Effector memory CD4-positive, alpha-beta T cell (primary cell): ENCODE data around the gene COPS6.
A peak's percentile ranks its signal among the peaks of the same experiment; 100 is the strongest.

ENCODE experiments used
- DNase-seq, 3 donors: peaks; one replicate each; pipeline ENCODE4 v3.0.0-alpha.2; 2020
- H3K27ac ChIP-seq: 2 replicates; pipeline ENCODE4 v1.7.0; 2013; ENCODE audit warnings: mild to moderate bottlenecking, low read length, moderate library complexity; ENCODE audit not compliant: insufficient read depth, poor library complexity, severe bottlenecking
- H3K27me3 ChIP-seq: replicated peaks from 2 replicates; pipeline ENCODE4 v1.7.0; 2013; ENCODE audit warnings: mild to moderate bottlenecking, low read length; ENCODE audit not compliant: insufficient read depth, control insufficient read depth, poor library complexity, severe bottlenecking
- H3K36me3 ChIP-seq: 2 replicates; pipeline ENCODE4 v1.7.0; 2013; ENCODE audit warnings: mild to moderate bottlenecking, low read length, moderate library complexity; ENCODE audit not compliant: control insufficient read depth, insufficient read depth
- H3K4me1 ChIP-seq: 2 replicates; pipeline ENCODE4 v1.7.0; 2013; ENCODE audit warnings: low read length, mild to moderate bottlenecking; ENCODE audit not compliant: control insufficient read depth, insufficient read depth, poor library complexity, severe bottlenecking
- H3K4me3 ChIP-seq: 2 replicates; pipeline ENCODE4 v1.7.0; 2013; ENCODE audit warnings: low read length, low read depth, mild to moderate bottlenecking; ENCODE audit not compliant: insufficient read depth, poor library complexity, severe bottlenecking
- H3K9me3 ChIP-seq: 2 replicates; pipeline ENCODE4 v1.7.0; 2013; ENCODE audit warnings: mild to moderate bottlenecking, low read length, moderate library complexity; ENCODE audit not compliant: control insufficient read depth
- total RNA-seq, 3 donors: gene quantifications; one replicate each; lab custom pipeline; 2026; lab: John Stamatoyannopoulos, UW

Gene COPS6
- total RNA-seq: 26.2 to 35.6 (median 34.9) reads per million in 3 donors

DNA sequence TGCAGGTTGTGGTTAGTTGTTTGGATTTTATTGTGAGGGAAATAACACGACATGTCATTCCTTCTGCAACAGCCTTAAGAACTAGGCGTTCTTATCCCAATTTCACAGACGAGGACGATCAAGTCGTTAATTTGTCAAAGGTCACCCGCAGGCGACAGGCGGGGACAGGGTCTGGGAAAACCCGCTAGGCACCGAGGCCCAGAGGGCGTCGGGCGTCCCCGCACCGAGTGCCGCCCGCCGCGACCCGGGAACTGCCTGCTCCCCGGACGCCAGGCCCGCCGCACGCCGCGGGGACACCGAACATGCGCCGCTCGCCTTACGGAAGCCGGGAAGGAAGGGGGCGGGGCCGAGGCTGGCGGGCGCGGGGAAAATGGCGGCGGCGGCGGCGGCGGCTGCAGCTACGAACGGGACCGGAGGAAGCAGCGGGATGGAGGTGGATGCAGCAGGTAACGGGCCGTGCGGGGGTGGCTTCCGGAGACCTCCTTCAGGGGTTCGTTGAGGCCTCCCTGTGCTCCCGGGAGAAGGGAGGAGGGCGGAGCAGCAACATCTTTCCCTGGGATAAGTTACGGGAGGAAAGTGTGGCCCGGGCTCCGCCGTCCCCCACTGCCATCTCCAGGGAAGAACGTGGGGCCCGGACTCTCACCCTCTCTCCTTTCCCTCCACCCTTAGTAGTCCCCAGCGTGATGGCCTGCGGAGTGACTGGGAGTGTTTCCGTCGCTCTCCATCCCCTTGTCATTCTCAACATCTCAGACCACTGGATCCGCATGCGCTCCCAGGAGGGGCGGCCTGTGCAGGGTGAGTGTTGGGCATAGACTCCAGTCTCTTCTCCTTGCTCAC is at the start of gene COPS6:
TSS of gene COPS6 (plus strand) at position 349 of the 837 bp plus-strand sequence. CDS start at position 371, 22 bp downstream.
- Histone ChIP-seq H3K4me3 (peak within 1 kb of the TSS; percentile 71), H3K36me3 (peaks cover 36% of the 10 kb centered on the region), H3K9me3 (no peaks in the 10 kb centered on the region), H3K4me1 (peaks cover 6% of the 10 kb centered on the region), H3K27me3 (no peaks in the 10 kb centered on the region), H3K27ac (peak within 1 kb of the TSS; percentile 78)
- DNase-seq: peak; percentile 75 to 81 (median 78)

DNA sequence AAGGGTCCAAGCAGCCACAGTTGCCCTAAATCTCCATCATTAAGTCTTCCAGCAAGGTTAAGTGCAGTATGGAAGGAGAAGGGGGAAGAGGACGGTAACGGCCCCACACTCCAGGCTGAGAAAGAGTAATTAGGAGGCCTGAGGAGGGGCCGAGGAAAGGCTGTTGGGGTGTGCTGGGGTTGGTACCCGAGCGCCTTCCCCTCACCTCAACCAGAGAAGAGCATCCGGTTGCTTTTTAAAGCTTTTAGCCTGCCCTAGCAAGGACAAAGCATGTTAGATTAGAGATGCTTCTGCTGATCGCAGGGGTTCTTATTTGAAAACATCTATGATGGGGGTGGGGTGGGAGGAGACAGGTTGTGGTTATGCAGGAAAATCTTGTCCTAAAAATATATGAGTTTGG is 48.2 kb upstream of the COPS6 start:
- Histone ChIP-seq H3K9me3 (no peaks in the 10 kb centered on the region), H3K4me1 (no peaks in the 10 kb centered on the region), H3K4me3 (no peak overlapping the region), H3K27ac (no peak overlapping the region), H3K27me3 (no peaks in the 10 kb centered on the region), H3K36me3 (peaks cover 3% of the 10 kb centered on the region)
- no peak for DNase-seq

DNA sequence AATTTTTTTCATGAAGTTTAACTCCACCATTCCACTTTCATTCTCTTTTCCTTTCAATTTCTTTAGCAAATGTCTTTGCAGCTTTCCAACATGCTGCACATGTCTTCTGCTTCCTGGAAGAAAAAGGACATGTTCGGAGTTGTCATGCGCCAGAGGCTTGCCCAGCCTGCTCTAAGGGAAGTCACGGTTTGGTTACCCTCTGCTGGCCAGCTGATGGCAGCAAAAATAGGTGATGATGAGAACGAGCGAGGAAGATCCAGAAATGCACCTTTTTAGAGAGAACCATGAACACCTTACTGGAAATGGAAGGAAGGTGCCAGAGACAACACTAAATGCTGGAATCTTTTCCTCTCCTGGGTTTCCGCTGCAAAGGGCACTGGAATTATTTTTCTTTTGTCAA is 44.1 kb upstream of the COPS6 start:
- no peak for DNase-seq
- no peak overlapping the region for H3K27ac ChIP-seq
- no peak overlapping the region for H3K4me3 ChIP-seq
- no peaks in the 10 kb centered on the region for H3K27me3 ChIP-seq
- no peaks in the 10 kb centered on the region for H3K9me3 ChIP-seq
- peaks cover 4% of the 10 kb centered on the region for H3K4me1 ChIP-seq
- no peaks in the 10 kb centered on the region for H3K36me3 ChIP-seq

DNA sequence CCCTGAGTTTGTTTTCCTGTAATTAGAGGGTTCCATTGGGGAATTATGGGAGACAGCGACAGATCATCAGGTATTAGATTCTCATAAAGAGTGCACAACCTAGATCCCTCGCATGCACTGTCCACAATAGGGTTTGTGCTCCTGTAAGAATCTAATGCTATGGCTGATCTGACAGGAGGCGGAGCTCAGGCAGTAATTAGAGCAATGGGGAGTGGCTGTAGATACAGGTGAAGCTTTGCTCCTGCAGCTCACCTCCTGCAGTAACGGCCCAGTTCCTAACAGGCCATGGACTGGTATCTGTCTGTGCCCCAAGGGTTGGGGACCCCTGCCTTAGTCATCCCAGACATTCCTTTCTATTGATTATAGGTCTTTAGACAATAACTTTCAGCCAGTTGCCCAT is 40.1 kb upstream of the COPS6 start:
- no peak overlapping the region for H3K27ac ChIP-seq
- peaks cover 11% of the 10 kb centered on the region for H3K4me1 ChIP-seq
- H3K9me3 ChIP-seq: no peaks in the 10 kb centered on the region
- no peaks in the 10 kb centered on the region for H3K27me3 ChIP-seq
- H3K4me3 ChIP-seq: no peak overlapping the region
- DNase-seq: no peak
- H3K36me3 ChIP-seq: no peaks in the 10 kb centered on the region

DNA sequence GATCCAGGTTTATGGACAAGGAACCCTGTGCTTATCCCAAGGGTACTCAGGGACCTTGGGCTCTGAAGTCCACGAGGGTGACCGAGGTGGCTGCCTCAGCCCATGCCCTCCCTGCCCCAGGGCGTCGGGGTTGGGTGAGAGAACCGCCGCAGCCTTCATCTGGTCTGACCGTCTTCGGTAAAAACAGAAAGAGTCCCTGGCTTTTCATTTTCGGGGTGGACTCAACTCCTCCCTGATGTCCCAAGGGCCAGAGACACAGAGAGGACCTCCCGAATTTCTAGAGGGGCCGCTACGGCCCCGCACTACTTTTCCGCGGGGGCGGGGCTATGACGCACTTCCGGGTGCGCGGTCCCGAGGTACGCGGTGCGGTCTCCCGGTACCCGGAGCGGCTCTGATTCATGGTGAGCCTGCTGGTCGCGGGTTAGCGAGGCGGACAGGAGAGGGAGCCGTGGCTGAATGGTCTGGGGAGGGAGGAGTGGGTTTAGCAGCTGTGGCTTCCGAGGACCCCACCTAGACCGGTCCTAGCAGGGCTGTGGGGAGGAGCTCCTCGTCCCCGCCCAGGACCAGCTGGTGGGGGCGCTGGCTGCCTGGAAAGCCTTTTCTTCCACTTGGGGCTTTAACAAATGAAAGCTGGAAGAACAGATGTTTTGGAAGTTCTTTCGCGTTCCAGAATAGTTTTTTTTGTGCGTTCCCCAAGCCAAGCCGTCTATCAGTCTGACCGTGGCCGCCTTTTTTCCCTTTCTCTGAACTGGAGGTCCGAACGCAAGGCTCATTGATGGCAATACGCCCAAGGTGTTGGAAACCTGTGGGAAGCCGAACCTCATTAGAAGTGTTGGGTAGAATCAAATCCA is 39.1 kb upstream of the COPS6 start, which contains the start of gene ZSCAN21:
TSS of gene ZSCAN21 (plus strand) at position 334 of the 851 bp plus-strand sequence. CDS start 7,233 bp downstream, outside the sequence.
- no peaks in the 10 kb centered on the region for H3K9me3 ChIP-seq
- DNase-seq: peak; percentile 64 to 73 (median 68)
- no peaks in the 10 kb centered on the region for H3K27me3 ChIP-seq
- H3K27ac ChIP-seq: peak within 1 kb of the TSS; percentile 85
- H3K36me3 ChIP-seq: no peaks in the 10 kb centered on the region
- H3K4me3 ChIP-seq: peak within 1 kb of the TSS; percentile 97
- H3K4me1 ChIP-seq: peaks cover 11% of the 10 kb centered on the region

DNA sequence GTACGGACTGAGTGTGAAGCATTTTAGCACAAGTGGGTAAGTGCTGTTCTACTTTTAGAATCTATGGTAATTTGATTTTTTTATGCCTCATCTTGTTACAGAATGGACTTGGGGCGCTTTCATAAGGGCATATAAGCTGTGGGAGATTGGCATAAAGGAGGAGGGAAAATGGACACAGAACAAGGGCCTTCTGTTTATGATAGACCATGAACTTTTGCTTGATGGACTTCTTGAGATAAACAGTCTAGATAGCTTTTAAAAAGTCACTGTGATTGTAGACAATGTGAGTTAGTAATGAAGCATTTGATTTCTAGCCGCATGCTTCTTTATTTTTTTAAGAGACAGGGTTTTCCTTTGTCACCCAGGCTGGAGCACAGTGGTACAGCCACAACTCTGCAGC is 37.2 kb upstream of the COPS6 start:
- DNase-seq: no peak
- H3K4me3 ChIP-seq: no peak overlapping the region

DNA sequence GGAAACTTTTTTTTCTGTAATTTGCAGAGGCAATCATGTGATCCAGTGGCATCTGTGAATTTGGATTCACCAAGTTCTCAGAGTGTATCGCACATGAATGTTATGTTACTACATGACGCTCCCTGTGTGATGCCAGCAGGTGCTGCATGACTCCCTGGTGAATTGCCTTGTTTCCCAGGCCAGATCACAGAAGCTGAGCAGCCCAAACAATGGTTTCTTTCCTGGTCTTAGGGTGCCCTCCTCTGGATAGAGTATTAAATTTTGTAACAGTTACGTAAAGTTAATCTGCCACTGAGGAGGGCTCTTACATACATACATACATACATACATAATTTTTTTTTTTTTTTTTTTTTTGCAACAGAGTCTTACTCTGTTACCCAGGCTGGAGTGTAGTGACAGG is 35.6 kb upstream of the COPS6 start:
- H3K27ac ChIP-seq: no peak overlapping the region
- no peak for DNase-seq

More for the DNA sequence above, 37.2 kb upstream of the COPS6 start:
- Histone ChIP-seq H3K9me3 (no peaks in the 10 kb centered on the region), H3K27me3 (no peaks in the 10 kb centered on the region), H3K27ac (no peak overlapping the region), H3K4me1 (peaks cover 11% of the 10 kb centered on the region), H3K36me3 (no peaks in the 10 kb centered on the region)

DNA sequence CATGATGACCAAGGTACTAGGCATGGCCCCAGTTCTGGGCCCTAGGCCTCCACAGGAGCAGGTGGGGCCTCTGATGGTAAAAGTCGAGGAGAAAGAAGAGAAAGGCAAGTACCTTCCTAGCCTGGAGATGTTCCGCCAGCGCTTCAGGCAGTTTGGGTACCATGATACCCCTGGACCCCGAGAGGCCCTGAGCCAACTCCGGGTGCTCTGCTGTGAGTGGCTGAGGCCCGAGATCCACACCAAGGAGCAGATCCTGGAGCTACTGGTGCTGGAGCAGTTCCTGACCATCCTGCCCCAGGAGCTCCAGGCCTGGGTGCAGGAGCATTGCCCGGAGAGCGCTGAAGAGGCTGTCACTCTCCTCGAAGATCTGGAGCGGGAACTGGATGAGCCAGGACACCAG is 31.8 kb upstream of the COPS6 start:
- H3K4me1 ChIP-seq: no peaks in the 10 kb centered on the region
- H3K4me3 ChIP-seq: no peak overlapping the region
- H3K27me3 ChIP-seq: no peaks in the 10 kb centered on the region
- DNase-seq: no peak
- H3K36me3 ChIP-seq: peaks cover 23% of the 10 kb centered on the region
- no peaks in the 10 kb centered on the region for H3K9me3 ChIP-seq
- no peak overlapping the region for H3K27ac ChIP-seq

More for the DNA sequence above, 35.6 kb upstream of the COPS6 start:
- Histone ChIP-seq H3K4me3 (no peak overlapping the region), H3K36me3 (peaks cover 16% of the 10 kb centered on the region), H3K4me1 (peaks cover 11% of the 10 kb centered on the region), H3K9me3 (no peaks in the 10 kb centered on the region), H3K27me3 (no peaks in the 10 kb centered on the region)

DNA sequence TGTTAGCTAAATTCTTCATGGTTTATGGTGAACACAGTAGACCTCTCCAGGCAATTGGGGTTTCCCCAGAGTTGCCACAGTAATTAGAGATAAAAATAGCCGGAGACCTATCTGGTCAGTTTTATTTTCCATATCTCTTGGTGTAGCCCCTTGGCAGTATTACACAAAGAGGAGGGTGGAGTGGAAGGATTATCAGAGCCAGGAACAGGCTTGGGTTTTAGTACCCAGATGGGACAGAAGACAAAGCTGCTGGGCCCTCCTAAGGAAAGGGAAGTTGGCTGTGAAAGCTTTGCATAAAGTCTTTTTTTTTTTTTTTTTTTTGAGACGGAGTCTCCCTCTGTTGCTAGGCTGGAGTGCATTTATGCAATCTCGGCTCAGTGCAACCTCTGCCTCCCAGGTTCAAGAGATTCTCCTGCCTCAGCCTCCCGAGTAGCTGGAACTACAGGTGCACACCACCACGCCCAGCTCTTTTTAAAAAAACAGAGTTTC is 29.5 kb upstream of the COPS6 start:
- Histone ChIP-seq H3K27me3 (no peaks in the 10 kb centered on the region), H3K4me3 (no peak overlapping the region), H3K9me3 (no peaks in the 10 kb centered on the region), H3K27ac (no peak overlapping the region), H3K36me3 (peaks cover 29% of the 10 kb centered on the region), H3K4me1 (no peaks in the 10 kb centered on the region)
- no peak for DNase-seq
